WTC11 (cell line): Measurements from ENCODE around the gene CBX2.

Experiments used
- ATF1 ChIP-seq: sonication (generic); formaldehyde crosslinking; IDR thresholded peaks from 2 replicates; pipeline ENCODE4 v1.8.1; 2023; ENCODE audit warnings: mild to moderate bottlenecking, moderate library complexity, missing genetic modification reagents
- ATF2 ChIP-seq: sonication (generic); formaldehyde crosslinking; IDR thresholded peaks from 2 replicates; pipeline ENCODE4 v1.8.1; 2022; ENCODE audit warnings: low read depth, missing genetic modification reagents, borderline replicate concordance
- ELF4 ChIP-seq: sonication (generic); formaldehyde crosslinking; IDR thresholded peaks from 2 replicates; pipeline ENCODE4 v1.8.1; 2022; ENCODE audit warnings: low read depth, mild to moderate bottlenecking, moderate library complexity, missing genetic modification reagents
- JAZF1 ChIP-seq: fragments of 250-450 bp; sonication (Bioruptor Pico); IDR thresholded peaks from 2 replicates; pipeline ENCODE4 v1.9.0; 2021; ENCODE audit warnings: moderate library complexity, mild to moderate bottlenecking, inconsistent platforms
- MXD4 ChIP-seq: fragments of 250-450 bp; sonication (Bioruptor Pico); IDR thresholded peaks from 2 replicates; pipeline ENCODE4 v1.8.0; 2021; ENCODE audit warnings: mild to moderate bottlenecking, moderate library complexity, borderline replicate concordance
- NFYB ChIP-seq: sonication (generic); formaldehyde crosslinking; conservative IDR thresholded peaks from 2 replicates; pipeline ENCODE4 v1.8.0; 2022; ENCODE audit warnings: low read depth, missing genetic modification reagents
- RORB ChIP-seq: fragments of 250-450 bp; sonication (Bioruptor Pico); IDR thresholded peaks from 2 replicates; pipeline ENCODE4 v1.9.0; 2021; ENCODE audit warnings: mild to moderate bottlenecking
- ZMAT4 ChIP-seq: fragments of 250-450 bp; sonication (Bioruptor Pico); IDR thresholded peaks from 2 replicates; pipeline ENCODE4 v1.9.0; 2021; ENCODE audit warnings: mild to moderate bottlenecking
- ZNF121 ChIP-seq: sonication (generic); formaldehyde crosslinking; IDR thresholded peaks from 2 replicates; pipeline ENCODE4 v1.8.0; 2023; ENCODE audit warnings: missing genetic modification reagents
- ZNF423 ChIP-seq: fragments of 250-450 bp; sonication (Bioruptor Pico); IDR thresholded peaks from 2 replicates; pipeline ENCODE4 v2.1.2; 2022; ENCODE audit warnings: mild to moderate bottlenecking, moderate library complexity
- TF ChIP-seq, protein P1 (sequence below): fragments of 200-600 bp; IDR thresholded peaks from 2 replicates; pipeline ENCODE4 v1.8.0; 2022; ENCODE audit warnings: antibody characterized with exemption
- TF ChIP-seq, protein P2 (sequence below): sonication (generic); formaldehyde crosslinking; IDR thresholded peaks from 2 replicates; pipeline ENCODE4 v1.8.0; 2022; ENCODE audit warnings: mild to moderate bottlenecking, missing genetic modification reagents
- TF ChIP-seq, protein P3 (sequence below): sonication (generic); formaldehyde crosslinking; IDR thresholded peaks from 2 replicates; pipeline ENCODE4 v1.8.1; 2023; ENCODE audit warnings: mild to moderate bottlenecking, missing genetic modification reagents, moderate library complexity
- TF ChIP-seq, protein P4 (sequence below): sonication (generic); formaldehyde crosslinking; IDR thresholded peaks from 2 replicates; pipeline ENCODE4 v1.8.1; 2023; ENCODE audit warnings: mild to moderate bottlenecking, missing genetic modification reagents, moderate library complexity

DNA sequence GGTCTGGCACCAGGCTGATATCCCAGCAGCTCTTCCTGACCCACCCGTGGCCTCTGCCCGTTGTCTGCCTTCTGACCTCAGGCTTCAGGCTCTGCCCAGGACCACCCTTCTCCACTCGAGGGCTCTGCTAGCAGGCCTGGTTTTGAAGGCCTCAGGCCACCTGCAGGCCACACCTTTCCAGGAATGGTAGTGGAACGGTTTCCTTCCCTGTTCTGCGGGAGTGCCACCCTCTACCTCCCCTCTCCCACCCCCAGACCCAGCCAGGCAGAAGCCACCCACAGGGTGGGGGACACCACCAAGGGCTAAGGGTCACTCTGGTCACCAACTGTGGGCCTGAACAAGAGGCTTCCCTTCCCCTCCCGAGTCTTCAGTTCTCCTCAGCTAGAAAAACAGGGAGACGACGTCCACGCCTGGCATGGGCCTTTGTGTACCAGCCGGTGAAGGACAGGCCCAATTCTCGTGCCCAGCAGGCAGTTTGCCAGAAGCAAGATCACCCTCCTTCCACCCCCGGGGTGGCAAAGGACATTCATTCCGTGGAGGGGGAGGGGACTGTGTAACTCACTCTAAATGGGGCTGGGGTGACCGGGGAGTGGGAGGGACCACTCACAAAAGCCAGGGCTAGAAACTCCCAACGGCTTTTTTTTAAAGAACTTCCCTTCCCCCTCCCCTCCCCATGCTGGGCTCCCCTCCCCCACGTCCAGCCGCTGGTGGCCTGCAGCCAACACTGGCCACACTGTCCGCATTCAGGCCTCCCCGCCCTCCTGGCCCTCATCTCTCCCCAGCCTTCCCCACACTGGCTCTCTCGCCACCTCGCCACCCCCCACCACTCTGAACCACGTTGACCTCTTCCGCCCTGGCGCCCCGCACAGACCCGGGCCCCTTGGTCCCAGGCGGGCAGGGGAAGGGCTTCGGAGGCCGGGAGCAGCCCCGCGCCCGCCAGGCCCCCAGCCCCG is 53.6 kb downstream of the CBX2 start:
- TF ChIP-seq, protein P1, sequence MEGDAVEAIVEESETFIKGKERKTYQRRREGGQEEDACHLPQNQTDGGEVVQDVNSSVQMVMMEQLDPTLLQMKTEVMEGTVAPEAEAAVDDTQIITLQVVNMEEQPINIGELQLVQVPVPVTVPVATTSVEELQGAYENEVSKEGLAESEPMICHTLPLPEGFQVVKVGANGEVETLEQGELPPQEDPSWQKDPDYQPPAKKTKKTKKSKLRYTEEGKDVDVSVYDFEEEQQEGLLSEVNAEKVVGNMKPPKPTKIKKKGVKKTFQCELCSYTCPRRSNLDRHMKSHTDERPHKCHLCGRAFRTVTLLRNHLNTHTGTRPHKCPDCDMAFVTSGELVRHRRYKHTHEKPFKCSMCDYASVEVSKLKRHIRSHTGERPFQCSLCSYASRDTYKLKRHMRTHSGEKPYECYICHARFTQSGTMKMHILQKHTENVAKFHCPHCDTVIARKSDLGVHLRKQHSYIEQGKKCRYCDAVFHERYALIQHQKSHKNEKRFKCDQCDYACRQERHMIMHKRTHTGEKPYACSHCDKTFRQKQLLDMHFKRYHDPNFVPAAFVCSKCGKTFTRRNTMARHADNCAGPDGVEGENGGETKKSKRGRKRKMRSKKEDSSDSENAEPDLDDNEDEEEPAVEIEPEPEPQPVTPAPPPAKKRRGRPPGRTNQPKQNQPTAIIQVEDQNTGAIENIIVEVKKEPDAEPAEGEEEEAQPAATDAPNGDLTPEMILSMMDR = no peak
- TF ChIP-seq, protein P2, sequence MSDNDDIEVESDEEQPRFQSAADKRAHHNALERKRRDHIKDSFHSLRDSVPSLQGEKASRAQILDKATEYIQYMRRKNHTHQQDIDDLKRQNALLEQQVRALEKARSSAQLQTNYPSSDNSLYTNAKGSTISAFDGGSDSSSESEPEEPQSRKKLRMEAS (CRISPR knock-in tag) = no peak
- TF ChIP-seq ATF2 (CRISPR knock-in tag) (no peak), NFYB (CRISPR knock-in tag) (no peak), ZNF121 (no peak), ZMAT4 (CRISPR knock-in tag) (no peak), RORB (CRISPR knock-in tag) (no peak), ZNF423 (CRISPR knock-in tag) (no peak), JAZF1 (CRISPR knock-in tag) (no peak), ATF1 (CRISPR knock-in tag) (no peak), ELF4 (CRISPR knock-in tag) (no peak), MXD4 (CRISPR knock-in tag) (no peak)
- TF ChIP-seq, protein P3, sequence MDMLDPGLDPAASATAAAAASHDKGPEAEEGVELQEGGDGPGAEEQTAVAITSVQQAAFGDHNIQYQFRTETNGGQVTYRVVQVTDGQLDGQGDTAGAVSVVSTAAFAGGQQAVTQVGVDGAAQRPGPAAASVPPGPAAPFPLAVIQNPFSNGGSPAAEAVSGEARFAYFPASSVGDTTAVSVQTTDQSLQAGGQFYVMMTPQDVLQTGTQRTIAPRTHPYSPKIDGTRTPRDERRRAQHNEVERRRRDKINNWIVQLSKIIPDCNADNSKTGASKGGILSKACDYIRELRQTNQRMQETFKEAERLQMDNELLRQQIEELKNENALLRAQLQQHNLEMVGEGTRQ (CRISPR knock-in tag) = no peak
- TF ChIP-seq, protein P4, sequence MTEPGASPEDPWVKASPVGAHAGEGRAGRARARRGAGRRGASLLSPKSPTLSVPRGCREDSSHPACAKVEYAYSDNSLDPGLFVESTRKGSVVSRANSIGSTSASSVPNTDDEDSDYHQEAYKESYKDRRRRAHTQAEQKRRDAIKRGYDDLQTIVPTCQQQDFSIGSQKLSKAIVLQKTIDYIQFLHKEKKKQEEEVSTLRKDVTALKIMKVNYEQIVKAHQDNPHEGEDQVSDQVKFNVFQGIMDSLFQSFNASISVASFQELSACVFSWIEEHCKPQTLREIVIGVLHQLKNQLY (CRISPR knock-in tag) = no peak
